Measurements from ENCODE around the gene GCK.

GCK gene

DNA sequence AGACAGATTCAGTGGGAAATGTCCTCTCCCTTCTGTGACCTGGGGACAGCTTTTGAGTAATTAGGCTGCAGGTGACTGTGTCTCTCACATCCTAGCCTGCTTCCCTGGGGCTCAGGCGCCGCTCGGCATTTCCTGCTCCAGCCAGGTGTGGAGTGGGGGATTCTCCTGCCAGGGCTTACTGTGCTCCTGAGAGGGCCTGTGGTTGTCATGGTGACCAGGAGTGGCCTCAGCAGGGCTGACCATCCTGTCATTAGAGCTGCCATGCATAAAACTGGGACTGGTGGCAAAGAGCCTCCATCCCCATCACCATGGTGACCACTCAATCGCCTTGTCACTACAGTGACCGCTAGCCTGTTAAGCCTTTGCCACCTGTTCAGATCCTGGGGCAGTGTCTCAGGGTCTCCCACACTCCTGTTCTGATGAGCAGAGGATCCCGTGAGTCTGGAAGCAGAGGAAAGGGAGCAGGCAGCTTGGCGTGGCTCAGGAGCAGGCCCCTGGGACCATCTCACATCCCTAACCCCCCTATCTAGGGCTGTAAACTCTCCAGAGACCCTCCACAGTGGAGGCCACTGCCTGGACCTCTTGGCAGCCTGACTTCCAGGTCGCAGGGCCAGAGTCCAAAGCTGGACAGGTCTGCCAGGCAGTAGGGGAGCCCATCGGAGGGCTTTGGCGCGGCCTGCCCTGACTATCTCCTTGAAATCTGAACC, at the start of gene GCK:
TSS of gene GCK (minus strand) at position 154 of the 707 bp plus-strand sequence. CDS start 486 bp downstream, outside the sequence.
- DNase-seq, result no peak

DNA sequence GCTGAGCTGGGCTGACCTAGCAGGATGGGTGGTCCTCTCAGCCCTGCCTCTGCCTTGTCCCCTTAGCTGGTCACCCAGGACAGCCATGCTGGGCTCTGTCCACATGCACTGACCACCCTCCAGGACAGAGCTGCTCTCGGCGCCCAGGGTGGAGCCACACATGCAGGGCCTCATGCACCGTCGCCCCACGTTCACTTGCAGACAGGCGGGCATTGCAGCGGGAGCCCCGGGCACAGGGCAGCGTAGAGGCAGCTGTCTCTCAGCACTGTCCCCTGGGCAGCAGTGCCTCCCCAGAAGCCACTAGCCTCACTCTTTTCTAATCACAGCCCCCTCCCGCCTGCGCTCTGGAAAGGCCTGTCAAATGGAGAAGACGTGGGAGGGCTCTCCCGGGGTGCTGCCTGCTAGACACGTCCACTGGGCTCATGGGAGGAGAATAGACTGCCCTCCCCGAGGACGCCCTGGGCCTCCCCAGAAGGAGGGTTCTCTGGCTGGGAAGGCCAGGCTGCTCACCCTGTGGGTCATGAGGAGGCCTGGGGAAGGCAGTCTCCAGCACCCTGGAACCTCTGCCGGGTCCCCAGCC, 49.0 kb upstream of the GCK start:
- DNase-seq, result no peak

DNA sequence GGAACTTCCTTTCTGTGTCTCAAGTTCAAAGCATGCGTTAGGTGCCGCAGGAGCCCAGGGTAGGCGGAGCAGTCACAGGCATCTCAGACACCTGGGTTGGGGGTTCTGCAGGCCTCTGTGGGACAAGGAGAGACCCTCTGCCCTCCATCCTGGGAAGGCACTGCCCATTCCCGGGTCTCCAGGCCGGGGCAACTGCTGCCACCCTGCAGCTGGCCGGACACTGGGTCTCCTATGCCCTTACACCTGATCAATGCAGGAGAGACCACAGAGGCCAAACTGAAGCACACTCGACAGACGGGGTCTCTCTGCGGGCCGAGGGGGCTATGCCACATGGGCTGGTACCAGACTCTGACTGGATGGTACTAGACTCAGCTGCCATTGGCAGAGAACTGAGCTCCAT, 48.5 kb upstream of the GCK start:
- no peak for DNase-seq

DNA sequence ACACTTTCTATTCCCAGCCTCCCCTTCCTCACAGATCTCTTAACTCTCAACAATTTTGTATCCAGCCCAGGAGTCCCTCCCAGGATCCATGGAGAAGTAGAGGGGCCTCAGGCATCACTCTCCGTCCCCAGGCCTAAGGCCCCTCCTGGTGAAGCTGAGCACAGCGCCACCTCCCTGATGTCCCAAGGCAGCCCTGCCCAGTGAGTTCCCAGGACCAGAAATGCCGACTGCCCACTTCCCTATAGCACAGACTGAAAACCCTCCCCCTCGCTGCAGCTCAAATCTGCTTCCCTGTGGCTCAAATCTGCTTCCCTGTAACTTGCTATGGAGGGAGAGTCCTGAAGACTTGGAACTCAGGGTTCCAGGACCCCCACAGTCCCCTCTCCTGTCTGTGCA, 47.1 kb upstream of the GCK start:
- no peak for DNase-seq

DNA sequence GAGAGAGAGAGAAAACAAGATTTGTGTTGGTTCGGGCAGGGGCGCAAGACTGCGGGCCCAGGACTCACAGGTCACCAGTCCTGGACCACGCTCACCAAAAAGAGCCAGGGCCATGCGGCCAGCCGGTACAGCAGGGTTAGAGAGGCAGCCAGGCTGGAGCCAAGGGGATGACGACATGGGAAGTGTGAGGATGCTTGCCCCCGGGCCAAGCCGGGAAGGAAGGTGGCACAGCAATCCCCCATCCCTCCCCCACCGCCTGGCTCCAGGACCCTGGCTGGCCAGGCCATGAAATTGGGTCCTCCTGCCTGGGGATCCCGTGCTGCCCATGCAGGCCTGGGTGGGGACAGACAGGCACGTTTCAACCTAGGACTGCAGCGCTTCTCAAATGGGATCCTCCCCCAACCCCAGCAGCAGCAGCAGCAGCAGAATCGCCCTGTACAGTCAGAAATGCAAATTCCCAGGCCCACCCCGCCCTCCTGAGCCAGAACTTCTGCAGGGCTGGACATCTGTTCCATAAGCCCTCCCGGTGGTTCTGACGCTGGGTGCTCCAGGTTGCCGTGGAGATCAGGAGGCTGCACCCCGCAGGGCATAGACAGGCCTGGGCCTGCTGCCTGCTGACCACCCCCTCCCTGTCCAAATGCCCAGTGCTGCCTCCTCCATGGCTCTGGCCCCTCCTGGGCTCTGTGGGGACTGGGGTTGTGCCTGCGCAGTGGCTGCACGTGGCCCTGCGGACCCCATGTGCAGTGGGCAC, 46.5 kb upstream of the GCK start:
- no peak for DNase-seq

DNA sequence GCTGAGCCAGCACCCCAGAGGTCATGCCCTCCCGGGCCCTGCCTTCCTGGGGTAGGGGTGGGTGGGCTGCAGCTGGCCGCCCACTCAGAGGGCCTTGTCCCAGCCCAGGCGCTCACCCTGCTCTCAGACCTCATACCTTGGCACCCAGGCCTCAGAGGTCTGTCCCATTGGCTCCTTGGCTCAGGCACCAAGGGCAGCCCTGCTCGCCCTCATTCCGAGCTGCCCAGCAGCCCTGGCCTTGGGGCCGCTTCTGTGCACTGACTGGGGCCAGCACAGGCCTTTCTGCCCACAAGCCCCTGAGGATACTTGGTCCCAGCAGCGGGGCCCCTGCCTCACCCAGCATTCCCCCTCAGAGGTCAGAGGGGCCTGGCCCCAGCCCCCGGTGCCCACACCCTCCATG, 45.8 kb upstream of the GCK start:
- DNase-seq, result no peak

DNA sequence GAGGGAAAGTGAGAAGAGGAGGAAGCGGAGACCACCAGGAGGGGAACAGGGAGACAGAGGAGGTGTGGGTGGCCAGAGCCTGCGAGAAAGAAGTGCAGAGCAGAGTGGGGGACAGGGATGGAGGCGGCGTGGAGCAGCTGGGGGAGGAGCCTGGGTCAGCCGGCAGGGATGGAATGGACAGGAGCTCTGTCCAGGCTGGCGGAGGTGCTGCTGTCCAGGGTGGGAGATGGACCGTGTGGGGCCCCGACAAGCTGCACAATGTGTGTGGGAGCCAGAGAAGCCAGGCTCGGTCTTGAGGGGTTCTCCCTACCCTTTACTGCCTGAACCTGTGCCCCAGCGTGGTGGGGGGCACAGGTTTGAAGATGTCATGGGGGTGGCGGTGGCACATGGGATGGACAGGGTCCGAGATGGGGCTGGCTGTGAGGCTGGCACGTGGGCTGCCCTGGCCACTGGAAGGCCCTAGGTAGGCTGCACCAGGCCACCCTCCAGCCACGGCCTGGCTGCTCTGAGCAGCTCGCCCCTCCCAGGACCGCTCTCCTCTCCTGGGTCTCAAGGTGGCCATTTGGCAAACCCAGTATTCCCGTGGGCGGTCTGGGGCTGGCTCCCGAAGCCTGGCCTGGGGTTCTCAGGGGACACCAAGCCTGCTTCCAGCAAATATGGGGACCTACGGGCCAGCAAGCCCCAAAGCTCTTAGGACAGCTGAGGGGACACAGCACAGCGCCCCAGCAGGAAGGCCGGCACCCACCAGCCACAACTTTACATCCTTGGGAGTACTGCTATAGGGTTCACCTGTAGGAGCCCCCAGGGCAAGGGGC, 43.9 kb upstream of the GCK start:
- DNase-seq, result no peak

DNA sequence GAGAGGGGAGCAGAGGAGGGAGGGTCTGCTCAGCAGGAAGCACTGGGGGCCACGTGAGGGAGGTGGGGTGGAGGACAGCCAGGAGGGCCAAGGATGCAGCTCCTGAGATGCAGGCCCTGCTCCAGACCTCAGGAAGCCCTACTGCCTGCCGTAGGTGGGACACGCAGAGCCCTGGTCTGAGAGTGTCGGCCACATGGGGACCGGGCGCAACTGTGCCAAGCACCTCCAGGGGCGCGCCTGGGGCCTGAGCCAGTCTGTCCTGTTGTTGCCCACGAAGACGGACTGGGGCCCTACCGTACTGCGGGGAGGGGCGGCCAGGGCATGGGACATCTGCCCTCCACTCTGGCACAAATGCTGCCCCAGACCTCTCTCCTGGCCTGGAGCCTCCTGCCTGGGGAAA, 43.2 kb upstream of the GCK start:
- no peak for DNase-seq

DNA sequence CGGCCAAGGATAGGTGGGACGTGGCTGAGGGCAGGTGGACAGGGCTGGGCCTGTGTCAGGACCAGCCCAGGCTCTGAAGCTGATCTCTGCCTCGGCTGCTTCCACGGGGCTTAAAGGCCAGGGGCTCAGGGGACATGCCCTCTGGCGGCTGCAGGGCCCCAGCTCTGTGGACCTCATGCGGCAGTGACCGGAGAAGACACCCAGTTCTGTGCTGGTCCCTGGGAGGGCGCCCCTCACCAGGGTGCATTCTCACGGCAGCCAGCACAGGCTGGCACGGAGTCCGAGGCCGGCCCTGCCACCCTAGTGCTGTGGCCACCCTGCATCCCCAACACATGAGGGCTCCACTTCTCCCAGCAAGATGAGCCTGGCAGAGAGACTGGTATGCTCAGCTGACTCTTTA, 41.8 kb upstream of the GCK start:
- DNase-seq, result no peak

DNA sequence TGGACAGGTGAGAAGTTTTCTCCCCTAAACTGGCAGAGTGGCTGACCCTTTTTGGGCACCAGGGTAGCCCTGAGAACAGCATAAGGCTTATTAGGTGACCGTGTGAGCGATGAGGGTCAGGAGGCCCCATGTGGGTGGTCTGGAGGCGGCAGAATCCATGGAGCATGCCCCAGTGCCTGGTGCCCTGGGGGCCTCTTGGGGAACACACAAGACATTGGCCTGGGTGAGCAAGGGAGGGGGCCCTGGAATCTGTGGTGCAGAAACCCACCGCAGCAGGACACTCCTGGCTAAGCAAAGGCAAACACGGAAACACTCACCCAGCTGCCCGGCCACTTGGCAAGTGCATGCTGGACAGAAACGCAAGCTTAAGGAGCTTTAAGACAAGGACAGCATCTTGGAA, 41.0 kb upstream of the GCK start:
- DNase-seq, result no peak

DNA sequence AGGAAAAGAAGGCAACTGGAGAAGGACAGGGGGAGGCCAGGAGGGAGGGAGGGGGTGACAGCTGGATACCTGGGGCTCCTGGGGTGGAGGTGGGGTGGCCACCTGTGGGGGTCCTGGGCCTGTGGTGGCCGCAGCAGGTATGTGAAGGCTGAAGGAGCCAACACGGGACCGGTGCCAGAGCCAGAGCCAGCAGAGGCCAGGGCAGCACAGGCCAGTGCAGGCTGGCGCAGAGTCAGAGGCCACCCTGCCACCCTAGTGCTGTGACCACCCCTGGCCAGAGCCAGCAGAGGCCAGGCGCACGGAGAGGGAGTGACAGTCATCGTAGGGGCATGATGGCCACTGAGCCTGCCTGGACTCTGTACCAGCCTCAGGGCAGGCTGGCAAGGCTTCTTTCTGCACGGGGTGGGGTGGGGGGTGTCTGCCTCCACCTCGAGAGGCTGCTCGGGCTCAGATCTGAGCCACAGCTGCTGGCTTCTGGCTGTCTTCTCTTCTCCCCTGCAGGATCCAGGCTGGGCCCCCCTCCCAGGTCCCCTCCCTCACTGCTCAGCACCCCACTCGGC, 40.4 kb upstream of the GCK start:
- DNase-seq, result no peak

DNA sequence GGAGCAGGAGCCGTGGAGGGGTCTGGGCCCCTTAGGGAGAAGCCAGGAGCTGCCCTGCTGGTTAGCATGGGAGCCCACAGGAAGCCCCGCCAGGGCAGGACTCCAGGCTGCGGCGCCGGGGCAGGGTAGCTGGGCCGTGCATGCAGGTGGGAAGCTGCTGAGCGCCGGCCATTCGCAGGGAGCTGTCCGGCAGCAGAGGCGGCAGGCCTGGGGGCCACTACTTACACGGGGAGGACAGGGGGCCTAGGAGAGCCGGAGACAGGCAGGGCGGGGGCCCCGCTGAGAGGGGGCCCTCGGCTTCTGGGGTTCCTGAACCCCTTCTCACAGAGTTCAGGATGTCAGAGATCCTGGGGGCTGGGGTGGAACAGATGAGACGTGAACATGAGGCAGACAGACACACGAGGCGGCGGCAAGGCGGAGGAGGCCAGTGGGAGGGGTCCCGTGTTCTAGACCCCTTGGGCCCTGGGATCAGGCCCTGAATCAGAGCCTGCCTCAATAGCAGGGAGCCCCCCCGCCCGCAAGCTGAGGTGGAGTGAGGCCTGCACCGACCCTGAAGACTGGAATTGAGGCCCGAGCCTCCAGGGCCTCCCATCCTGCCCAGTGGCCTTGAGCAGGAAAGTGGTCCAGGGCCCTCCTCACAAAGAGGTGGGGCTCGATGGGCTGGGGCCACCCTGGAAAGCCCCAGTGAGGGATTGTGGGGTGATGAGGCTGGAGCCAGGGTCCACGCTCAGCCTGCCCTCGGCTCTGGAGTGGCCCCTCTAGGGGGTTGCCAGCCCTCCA, 39.5 kb upstream of the GCK start:
- DNase-seq, result no peak

DNA sequence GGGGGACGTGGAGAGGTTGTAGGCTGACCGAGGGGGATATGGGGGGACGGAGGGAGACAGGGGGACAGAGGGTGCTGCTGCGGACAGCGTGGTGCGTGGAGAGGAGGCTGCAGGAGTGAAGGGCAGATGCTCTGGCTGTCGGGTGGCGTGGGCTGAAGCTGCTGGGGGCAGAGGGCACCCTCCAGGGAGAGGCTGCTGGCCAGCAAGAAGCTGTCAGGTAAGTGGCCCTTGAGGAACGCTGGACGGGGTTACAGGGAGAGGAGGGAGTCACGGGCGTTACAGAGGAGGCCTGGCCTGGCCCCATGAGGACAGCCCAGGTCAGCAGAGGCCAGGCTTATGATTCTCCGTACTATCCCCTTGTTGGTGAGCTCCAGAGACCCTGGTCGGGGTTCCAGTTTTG, 38.7 kb upstream of the GCK start:
- DNase-seq, result no peak

DNA sequence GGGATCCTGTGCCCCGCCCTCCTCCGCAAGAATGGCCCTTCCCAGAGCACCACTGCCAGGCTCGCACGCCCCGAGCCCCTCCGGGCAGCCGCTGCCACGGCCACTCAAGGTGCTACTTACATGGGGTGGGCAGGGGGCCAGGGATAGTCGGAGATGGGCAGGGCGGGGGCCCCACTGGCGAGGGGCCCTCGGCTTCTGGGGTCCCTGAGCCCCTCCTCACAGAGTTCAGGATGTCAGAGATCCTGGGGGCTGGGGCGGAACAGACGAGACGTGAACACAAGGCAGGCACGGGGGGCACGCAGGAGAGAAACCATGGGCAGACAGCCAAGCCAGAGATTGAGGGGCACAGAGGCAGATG, 37.1 kb upstream of the GCK start:
- DNase-seq, result no peak

DNA sequence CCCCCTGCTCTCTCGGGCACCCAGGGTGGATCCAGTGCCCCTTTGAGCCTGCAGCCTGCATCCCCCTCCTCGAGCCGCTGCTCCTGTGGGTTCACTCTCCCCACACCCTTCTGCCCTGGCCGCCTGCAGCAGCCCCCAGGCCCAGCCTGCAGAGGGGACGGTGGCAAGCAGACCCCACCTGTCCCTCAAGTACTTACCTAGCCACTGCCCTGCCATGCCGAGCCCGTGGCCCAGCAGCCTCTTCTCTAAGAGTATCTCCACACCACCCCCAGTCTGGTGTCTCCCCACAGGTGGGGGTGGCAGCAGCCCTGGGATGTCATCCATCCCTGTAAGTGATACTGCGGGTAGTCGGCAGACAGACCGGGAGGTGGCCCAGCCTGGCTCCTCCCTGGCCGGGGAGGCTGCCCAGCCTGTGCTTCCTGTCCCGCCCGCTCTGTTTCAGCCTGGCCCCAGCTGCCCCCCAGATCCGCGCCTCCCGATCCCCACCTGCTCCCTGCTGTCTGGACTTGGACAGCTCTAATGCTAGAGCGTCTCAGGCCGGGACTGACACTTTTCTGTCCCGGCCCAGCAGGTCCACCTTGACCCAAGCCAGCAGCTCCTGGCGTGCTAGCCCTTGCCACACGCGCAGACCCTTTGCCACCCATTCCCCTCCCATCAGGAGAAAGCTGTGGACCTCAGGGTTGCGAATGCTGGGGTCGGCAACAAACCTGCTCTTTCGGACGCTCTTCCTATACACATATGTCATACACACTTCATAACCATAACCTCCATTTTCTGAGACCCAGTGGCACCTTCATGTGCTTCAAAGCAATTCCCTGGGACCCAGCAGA, 36.5 kb upstream of the GCK start:
- no peak for DNase-seq

DNA sequence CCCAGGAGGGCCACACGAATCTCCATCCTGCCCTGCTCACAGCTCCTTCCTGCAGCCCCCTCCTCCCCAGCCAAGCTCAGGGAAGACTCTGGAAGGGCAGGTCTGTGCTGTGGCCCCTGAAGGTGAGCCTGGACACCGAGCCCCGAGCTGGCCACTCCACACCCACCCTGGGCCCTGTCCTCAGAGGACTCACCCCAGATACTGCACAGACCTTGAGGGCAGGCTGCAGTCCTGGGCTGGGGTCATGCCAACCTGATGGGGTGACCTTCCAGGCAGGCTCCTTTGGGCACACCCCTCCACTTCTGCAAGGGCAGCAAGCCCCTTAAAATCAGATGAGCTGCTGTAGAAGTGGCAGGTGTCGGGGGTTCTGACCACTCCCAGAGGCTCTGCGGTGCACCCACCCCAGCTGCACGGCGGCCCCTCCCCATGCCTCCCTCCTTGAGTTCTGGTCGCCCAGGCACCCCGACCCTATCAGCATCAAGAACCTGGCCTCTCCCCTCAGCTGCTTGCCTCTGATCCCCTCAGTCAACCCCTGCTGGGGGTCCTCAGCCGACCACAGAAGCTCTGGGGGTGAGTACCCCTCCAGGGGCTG, 35.8 kb upstream of the GCK start:
- DNase-seq, result no peak

DNA sequence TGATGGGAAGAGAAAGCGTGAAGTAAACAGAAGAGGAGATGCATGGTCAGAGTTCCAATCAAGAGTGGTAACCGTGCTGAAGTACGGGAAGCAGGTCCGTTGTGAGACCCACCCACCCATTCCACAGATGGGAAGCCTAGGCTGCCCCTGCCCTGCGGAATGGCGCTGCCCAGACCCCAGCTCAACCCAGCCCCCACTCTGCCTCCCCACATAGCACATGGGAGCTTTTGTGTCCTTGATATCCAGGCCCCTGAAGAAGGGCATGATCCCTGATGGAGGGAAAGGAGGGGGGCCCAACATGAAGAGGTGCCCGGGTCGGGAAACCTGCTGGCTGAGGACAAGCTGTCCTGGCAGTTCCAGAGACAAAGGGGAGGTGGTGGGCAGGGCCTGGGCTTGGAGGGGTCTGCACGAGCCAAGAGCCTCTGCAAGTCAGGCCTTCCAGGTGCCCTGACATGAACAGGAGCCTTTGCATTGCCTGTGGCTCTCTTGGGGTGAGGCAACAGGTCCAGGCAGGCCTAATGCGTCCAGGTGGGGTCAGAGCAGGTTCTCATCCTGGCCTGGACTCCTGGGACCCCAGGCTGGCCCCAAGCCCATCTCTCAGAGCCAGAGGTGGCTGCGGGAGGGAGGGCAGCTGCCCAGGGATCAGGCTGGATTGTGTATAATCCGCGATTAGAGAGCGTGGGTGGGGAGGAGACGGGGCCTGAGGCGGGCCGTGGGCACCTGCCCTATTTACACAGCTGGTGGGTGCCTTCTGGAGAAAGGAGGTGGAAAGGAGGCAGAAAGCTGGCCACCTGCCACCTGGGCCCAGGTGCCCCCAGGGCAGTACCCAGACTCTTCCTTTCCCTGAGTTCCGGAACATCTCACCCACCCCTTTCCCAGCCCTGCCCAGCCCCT, 35.1 kb upstream of the GCK start:
- no peak for DNase-seq

DNA sequence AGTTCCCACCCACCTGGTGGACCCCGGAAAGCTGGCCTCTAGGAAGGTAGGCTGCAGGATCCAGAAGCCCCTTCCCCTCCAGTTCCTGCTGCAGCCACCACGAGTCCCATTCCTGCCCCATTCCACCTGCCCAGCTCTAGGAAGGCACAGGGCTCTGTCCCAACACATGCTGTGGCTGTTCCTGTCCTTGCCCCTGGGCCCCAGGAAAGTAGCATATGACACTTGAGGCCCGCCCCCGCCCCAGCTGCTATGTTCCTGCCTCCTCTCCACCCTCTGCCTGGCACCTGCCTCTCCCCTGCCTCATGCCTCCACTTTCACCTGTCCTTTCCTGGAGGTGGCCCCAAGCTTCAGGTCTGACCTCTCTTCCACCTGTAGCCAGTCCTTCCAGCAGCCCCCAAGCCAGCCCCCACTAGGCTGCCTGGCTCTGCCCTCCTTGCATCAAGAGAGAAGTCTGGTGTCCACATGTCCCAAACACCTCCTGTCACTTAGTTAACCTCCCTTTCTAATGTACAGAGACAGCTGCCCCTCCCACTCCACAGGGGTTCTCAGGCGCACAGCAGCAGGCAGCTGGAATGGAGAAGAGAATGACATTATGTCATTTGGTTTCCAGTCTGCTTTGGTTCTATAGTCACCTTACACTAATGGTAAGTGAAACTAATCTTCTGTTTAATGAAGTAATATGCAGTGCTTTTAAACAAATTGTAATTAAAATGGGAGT, 34.3 kb upstream of the GCK start:
- no peak for DNase-seq

DNA sequence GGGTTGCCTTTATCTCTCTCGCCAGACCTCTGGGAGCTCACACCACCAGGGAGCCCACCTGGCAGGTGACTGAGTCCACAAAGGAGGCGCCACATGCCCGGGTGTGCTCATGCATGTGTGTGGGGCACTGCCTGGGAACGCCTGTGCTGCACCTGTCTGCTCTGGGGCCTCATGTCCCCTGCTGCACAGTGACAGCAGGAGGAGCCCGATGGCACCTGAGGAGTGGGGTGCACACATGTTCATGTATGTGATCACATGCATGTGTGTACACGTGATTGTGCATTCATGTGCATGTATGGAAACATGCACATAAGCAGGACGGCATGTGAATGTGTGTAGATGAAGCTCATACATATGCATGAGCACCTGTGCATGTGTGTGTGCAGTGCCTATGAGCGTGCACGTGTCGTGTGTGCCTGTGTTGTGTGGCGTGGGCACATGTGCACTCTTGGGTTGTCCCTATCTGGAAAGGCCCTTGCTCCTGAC, 33.6 kb upstream of the GCK start:
- no peak for DNase-seq

Measured in left hindlimb (tissue), 1 donor.